T47D (cell line): ENCODE results near the gene ADIPOR2.

Experiments
- DNase-seq, 2 experiments: peaks; one replicate each; pipeline versions ENCODE4 v3.0.0 to v3.0.0-alpha.2; 2011 to 2012; ENCODE audit warnings: low read depth in 1 of 2, low spot score in 1 of 2
- JUND ChIP-seq: IDR thresholded peaks from 2 replicates; pipeline ENCODE4 v1.6.1; 2012; ENCODE audit warnings: low read depth
- in situ Hi-C: cut with HindIII; loops from 2 replicates; pipeline ENCODE4 v1.10.0; 2016; ENCODE audit warnings: low sequenced_read_pairs, low pct_unique_long_range_greater_than_20kb

The ADIPOR2 gene

DNA sequence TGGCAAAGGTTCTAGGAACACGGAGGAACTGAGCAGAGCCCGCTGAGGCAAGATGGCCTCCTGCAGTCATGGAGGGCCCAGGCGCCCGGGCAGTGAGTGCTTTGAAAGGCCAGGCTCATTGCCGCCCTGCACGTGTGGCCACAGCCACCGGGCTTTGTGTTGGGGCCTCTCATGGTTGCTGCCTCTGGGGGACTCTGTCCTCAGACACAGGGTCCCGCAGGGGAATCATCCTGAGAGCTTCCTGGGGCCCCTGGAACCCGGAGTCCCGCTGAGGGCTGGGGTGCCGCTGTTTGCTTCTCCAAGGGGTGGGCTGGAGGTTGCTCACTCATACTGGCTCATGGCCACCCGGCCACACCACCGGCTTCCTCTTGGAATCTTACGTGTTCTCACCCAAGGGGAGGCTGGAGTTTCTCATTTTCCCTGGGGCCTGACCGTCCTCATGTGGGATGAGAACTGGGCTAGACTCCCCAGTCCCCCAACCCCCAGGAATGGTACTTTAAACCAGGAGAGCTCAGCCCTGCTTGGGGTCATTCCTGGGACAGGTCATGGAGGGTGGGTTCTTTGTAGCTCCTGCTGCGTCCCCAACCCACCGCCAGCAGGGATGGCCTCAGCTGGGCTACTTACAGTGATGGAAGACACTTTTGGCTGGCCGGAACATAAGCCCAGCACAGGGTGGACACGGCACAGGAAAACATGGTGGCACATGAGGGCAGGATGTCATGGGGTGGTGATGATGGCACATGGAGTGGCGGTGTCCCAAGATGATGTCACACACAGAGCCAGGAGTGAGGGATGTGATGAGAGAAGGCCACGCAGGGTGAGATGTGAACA lies 108.4 kb downstream of the ADIPOR2 start:
- no peak for TF ChIP-seq JUND
- DNase-seq: no peak
- in situ Hi-C loops: no loop called here

DNA sequence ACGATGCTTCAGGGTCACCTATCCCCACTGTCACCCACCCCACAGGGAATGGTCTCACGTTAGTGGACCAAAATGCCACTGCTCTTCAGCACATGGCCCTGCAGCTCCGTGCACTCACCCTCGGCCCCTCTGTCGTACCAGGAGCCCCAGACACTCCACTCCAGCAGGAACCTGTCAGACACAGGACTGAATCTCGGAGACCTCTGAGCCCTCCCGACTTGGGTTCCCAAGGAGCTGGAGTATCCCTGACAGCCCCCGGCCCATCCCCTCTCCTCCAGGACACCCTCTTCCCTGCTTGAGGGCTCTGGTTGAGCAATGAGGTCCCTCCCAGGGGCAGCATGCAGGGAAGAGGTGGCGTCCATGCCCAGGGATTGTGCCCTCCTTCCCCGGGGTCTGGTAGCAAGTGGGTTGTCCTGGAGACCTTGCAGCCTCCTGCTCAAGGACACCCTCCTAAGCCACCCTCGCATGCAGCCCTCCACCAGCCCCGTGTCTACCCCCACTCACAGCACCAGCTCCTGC lies 109.1 kb downstream of the ADIPOR2 start:
- TF ChIP-seq JUND: no peak
- in situ Hi-C loops: no loop called here
- DNase-seq: no peak

DNA sequence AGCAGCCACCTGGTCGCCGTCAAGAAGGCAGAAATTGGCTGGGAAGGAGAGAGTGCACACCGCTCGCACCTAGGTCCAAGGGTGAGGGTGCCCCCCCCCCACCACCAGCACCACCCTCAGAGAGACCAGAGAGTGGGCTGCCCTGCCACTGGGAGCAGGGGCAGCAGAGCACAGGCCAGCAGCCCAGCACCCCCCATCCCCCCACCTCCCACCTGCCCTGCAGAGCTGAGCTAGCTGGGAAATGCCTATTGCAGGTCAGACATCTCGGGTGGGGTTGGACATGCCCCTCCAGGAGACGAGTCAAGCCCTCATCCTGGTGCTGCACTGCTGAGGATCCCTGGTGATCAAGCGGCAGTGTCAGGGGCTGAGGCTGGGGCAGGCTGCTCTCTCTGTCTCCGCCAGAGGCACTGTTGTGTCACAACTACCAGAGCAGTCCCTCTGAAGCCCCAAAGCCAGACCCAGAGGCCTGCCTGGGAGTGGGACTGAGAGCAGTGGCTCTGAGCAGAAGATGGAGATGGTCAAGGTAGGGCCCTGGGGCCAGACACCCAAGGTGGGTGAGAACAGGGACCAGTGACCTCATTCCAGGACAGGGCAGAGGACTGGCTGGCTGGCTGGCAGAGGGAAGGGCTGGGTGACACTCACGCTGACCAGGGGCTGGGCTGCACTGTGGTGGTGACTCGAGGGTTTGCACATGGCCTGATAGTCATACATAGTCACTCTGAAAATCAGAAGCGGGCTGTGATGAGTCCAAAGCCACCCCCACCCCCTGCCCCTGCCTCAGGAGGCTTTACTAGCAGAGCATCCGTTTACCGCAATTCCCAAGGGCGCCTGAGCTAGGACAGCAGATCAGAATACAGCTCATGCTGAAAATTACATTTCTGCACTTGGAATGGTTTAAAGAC lies 109.8 kb downstream of the ADIPOR2 start:
- no peak for TF ChIP-seq JUND
- in situ Hi-C loops: no loop called here

DNA sequence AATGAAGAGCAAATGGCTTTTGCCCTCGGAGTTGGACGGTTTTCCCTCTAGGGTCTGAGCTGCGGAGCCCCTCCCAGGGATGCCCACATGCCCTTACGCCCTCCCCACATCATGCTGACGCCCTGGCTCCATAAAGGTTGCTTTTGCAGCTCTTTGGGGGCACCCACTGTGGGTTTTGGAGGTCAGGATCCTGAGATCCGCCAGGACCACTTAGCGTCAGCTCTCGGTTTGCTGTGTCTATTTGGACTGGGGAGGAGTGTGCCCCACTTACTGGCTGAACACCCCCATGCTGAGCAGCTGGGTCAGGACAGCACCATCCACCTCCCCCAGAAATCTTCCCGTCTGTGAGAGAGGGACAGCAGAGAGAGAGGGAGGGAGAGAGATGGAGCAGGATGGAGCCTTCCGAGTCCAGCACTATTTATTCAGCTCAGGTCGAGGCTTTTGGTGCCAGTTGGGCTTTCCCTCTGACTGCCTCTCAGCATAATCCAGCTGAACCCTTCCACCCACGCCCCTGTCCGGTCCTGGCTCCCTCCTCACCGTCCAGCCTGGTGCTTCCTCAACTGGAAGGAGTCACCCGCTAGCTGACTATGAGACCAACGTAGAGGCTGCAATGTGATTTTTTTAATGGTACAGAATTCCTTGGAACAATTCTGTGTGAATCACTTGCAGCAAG lies 110.6 kb downstream of the ADIPOR2 start:
- DNase-seq: no peak
- in situ Hi-C loops: no loop called here

More for the DNA sequence above, 109.8 kb downstream of the ADIPOR2 start:
- DNase-seq: peak in 1 of 2 experiments; percentile 45

DNA sequence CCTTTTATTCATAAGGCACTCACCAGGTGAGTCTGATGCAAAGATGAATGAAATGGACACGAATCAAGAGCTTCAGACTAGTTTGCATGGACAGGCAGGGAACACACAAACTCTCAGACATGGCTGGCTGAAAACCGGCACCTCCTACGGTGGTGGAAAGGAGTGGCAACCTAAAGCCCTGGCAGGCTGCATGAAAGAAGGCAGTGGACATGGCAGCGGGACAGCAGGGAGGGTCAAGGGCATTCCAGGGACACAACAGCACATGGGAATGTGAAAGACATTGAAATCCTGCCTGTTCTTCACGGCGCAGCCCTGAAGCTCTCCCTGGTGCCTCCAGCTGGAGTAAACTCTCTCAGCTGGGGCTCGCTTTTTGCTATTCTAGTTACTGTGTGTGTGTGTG lies 112.9 kb downstream of the ADIPOR2 start:
- no peak for TF ChIP-seq JUND
- in situ Hi-C loops: no loop called here
- DNase-seq: no peak

More for the DNA sequence above, 110.6 kb downstream of the ADIPOR2 start:
- no peak for TF ChIP-seq JUND

DNA sequence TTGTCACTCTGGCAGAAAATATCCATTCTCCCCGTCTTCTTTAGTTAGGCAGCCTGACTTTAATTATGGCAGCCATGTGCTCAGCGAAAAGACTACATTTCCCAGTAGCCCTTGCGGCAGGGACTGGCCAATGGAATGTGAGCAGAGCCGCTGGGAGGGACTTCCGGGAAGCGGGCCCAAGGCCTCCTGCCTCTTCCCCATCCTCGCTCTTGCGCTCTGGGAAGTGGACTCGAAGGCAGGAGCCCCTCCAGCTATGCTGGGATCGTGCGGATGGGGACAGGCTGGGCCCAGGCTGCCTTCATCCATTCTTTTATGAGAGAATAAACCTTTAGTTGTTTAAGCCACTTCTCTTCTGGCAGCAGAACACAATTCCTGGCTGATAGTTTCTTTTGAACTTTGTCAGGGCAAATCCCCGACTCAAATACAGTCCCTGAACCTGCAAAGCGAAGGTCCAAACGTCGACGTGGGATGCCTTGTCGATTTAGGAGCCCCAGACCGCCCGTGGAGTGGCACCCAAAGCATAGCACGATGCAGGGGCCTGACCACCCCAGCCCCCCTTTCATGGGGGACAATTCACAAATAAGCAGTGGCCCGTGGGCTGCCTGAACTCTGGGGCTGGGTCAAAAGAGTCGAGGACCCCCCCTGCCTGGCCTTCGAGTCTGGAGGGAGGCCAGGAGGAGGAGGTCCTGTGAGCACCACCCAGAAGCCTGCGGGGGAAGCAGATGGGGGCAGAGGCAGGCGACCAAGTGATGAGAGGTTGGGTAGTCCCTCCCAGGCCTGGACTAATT lies 113.9 kb downstream of the ADIPOR2 start:
- no peak for TF ChIP-seq JUND
- DNase-seq: peak; percentile 92 to 93
- in situ Hi-C loops: no loop called here

DNA sequence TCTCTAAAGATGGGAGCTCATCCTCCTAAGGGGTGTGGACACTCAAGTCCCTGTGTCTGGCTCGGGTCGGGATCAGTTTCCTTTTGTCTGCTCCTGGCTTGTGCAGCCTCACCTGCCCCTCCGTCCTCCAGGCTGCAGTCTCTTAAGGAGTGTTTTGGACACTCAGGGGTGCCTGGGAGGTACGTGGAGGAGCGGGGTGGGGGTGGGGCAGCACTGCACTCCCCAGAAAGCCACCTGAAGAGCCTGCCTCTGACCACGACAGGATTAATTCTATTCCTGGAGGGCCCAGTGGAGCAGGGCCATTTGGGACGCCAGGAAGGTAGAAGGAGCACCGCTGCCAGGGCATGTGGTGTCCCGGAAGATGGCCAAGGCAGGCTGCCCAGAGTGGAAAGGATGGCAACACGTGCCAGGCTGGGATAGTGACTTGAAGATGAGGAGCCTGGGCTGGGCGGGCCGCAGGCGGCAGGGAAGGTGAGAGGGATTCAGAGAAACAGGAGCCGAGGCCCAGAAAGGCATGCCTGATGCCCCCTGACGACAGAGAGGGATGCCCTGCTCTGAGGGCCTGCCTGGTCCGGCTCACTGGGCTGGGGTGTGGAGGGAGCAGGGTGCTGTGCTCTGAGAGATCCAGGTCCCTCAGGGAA lies 114.7 kb downstream of the ADIPOR2 start:
- TF ChIP-seq JUND: no peak
- in situ Hi-C loops: no loop called here
- no peak for DNase-seq

DNA sequence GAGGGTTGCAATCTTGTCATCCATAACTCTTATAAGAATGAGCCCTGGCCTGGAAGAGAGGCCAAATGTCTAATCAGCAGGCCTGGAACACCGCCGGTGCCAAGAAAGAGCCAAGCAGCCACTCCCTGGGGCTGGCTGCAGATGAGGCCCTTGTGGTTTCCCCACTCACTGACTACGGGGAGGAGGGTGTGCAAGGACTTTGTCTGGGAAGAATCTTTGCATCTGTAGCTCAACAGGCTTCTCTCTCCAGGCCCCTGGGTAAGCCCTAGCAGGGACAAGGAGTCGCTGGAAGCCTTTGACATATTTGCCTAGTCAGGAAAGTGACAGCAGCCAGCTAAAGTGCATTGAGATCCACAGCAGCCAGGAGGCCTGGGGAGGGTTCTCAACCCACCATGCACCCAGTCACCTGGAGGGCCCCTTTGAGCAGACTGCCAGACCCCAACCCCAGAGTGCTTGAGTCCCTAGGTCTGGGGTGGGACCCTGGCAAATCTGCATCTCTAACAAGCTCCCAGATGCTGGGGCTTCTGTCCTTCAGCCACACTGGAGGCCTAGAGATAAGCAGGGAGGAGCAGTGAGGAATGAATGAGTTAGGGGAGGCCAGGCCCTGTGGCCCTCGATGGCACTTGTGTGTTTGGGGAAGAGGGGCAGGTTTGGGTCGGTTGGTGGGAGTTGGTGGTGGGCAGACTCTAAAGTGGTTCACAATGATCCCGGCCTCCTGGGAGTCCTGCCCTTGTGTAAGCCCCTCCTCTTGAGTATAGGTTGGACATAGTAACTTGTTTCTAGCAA lies 115.6 kb downstream of the ADIPOR2 start:
- no peak for TF ChIP-seq JUND
- in situ Hi-C loops: no loop called here
- no peak for DNase-seq

DNA sequence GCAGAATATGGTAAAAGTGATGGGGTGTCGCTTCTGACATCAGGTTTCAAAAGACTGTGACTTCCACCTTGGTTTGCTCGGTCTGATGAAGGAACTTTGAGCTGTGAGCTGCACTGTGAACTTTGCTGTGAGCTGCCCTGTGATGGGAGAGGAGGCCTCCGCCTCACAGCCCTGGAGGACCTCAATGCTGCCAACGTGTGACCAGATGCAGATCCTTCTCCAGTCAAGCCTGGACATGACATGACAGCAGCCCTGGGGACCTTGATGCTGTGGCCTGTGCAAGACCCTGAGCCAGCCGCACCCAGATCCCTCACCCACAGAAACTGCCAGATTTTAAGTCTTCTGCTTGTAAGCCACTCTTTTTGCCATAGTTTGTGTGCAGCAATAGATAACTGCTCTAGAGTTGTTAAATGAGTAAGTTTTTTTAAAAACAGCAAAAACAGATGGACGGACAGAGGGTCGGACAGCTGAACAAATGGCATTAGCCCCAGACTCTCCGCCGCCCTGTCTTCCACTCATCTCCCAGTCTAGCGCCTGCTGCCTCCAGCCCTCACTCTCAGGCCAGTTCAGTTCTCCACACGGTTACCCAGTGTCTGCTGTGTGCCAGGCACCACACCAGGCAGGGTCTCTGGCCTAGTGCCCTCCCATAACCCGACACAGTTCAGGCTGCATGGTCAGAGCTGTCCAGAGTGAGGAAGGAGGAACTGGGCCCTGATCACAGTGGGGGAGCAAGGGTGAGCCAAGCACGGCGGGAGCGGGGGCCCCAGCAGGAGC lies 116.4 kb downstream of the ADIPOR2 start:
- no peak for DNase-seq
- in situ Hi-C loops: no loop called here
- TF ChIP-seq JUND: no peak

DNA sequence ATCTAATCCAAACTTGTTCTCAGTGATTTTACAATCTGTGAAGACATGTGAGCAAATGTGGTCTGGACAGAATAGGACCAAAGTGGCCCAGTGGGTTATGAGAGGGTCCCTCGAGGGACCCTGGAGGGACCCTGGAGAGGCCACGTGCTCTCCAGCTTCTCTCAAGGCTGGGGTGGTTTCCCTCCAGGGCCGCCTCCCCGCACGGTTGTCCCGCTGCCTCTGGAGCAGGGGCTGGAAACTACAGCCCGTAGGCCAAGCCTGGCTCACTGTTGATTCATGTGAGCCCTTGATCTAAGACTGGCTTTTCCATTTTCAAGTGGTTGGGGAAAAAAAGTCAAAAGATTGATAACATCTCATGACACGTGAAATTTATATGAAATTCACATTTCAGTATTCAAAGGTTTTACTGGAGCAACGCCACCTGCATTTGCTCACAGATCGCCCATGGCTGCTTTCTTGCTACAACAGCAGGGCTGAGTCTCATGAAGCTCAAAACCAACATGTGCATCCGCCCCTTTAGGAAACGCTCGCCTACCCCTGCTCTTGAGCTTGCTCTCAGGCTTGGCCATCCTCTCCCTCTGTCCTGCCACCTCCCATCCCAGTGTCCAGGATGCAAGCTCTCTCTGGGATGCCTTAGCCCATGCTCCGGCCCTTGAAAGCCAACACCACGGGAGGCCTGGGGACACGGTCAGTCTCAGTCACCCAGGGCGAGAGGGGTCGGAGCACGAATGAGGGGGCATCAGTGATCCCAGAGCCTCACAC lies 117.3 kb downstream of the ADIPOR2 start:
- no peak for DNase-seq
- no peak for TF ChIP-seq JUND
- in situ Hi-C loops: no loop called here
